HepG2 (cell line): ENCODE data around the gene TPGS1. TPM values are rescaled to one million over a fixed set of nuclear protein-coding genes. Genes with fewer than 3 reads are reported as not detected.

ENCODE experiments used
- AKAP8 ChIP-seq: sonication (generic); formaldehyde crosslinking; IDR thresholded peaks from 2 replicates; pipeline ENCODE4 v1.5.1; 2020; ENCODE audit warnings: mild to moderate bottlenecking, missing genetic modification reagents
- ARNTL ChIP-seq: sonication (generic); formaldehyde crosslinking; IDR thresholded peaks from 2 replicates; pipeline ENCODE4 v1.4.0; 2020; ENCODE audit warnings: mild to moderate bottlenecking, missing genetic modification reagents
- CBX5 ChIP-seq: sonication (generic); formaldehyde crosslinking; IDR thresholded peaks from 2 replicates; pipeline ENCODE4 v1.4.0; 2020; ENCODE audit warnings: missing genetic modification reagents, borderline replicate concordance
- CERS6 ChIP-seq: sonication (generic); formaldehyde crosslinking; IDR thresholded peaks from 2 replicates; pipeline ENCODE4 v1.5.0; 2020; ENCODE audit warnings: missing genetic modification reagents
- EZH2 ChIP-seq: conservative IDR thresholded peaks from 2 replicates; pipeline ENCODE4 v1.6.1; 2012; ENCODE audit warnings: mild to moderate bottlenecking, low read depth, low read length, moderate library complexity
- IRF1 ChIP-seq: sonication (generic); formaldehyde crosslinking; IDR thresholded peaks from 2 replicates; pipeline ENCODE4 v1.4.0; 2020; ENCODE audit warnings: low read depth, mild to moderate bottlenecking, missing genetic modification reagents
- KLF11 ChIP-seq: IDR thresholded peaks from 2 replicates; pipeline ENCODE4 v1.6.1; 2016; ENCODE audit warnings: missing compliant biosample characterization
- MIER2 ChIP-seq: IDR thresholded peaks from 2 replicates; pipeline ENCODE4 v1.6.1; 2016; ENCODE audit warnings: missing biosample characterization, missing genetic modification reagents
- MXD4 ChIP-seq: IDR thresholded peaks from 2 replicates; pipeline ENCODE4 v1.6.1; 2016; ENCODE audit warnings: mild to moderate bottlenecking, missing biosample characterization, missing genetic modification reagents
- PAX8 ChIP-seq: sonication (generic); formaldehyde crosslinking; IDR thresholded peaks from 2 replicates; pipeline ENCODE4 v1.8.0; 2022; ENCODE audit warnings: mild to moderate bottlenecking, missing genetic modification reagents, borderline replicate concordance
- PBX2 ChIP-seq: IDR thresholded peaks from 2 replicates; pipeline ENCODE4 v1.6.1; 2016; ENCODE audit warnings: control low read depth
- RFXANK ChIP-seq: IDR thresholded peaks from 2 replicates; pipeline ENCODE4 v1.6.1; 2016
- TAF1 ChIP-seq: sonication (generic); formaldehyde crosslinking; IDR thresholded peaks from 2 replicates; pipeline ENCODE4 v1.4.0; 2020; ENCODE audit warnings: missing genetic modification reagents
- TBX2 ChIP-seq: sonication (generic); formaldehyde crosslinking; IDR thresholded peaks from 2 replicates; pipeline ENCODE4 v1.5.0; 2020; ENCODE audit warnings: missing genetic modification reagents, mild to moderate bottlenecking, borderline replicate concordance
- ZBTB1 ChIP-seq: sonication (generic); formaldehyde crosslinking; IDR thresholded peaks from 2 replicates; pipeline ENCODE4 v1.4.0; 2020; ENCODE audit warnings: missing genetic modification reagents, borderline replicate concordance
- ZBTB26 ChIP-seq: IDR thresholded peaks from 2 replicates; pipeline ENCODE4 v1.6.1; 2016; ENCODE audit warnings: missing compliant biosample characterization, missing genetic modification reagents, borderline replicate concordance
- ZFP62 ChIP-seq: sonication (generic); formaldehyde crosslinking; IDR thresholded peaks from 2 replicates; pipeline ENCODE4 v1.4.0; 2020; ENCODE audit warnings: missing genetic modification reagents
- ZNF10 ChIP-seq: sonication (generic); formaldehyde crosslinking; IDR thresholded peaks from 2 replicates; pipeline ENCODE4 v1.4.0; 2020; ENCODE audit warnings: mild to moderate bottlenecking, low read depth, missing genetic modification reagents, borderline replicate concordance
- ZNF160 ChIP-seq: sonication (generic); formaldehyde crosslinking; IDR thresholded peaks from 2 replicates; pipeline ENCODE4 v1.8.0; 2022; ENCODE audit warnings: mild to moderate bottlenecking, inconsistent platforms, missing genetic modification reagents
- ZNF503 ChIP-seq: sonication (generic); formaldehyde crosslinking; IDR thresholded peaks from 2 replicates; pipeline ENCODE4 v1.4.0; 2020; ENCODE audit warnings: missing genetic modification reagents
- ZNF576 ChIP-seq: sonication (generic); formaldehyde crosslinking; IDR thresholded peaks from 2 replicates; pipeline ENCODE4 v1.4.0; 2020; ENCODE audit warnings: mild to moderate bottlenecking, missing genetic modification reagents
- ZNF768 ChIP-seq: sonication (generic); formaldehyde crosslinking; IDR thresholded peaks from 2 replicates; pipeline ENCODE4 v1.4.0; 2020; ENCODE audit warnings: missing genetic modification reagents
- ZNF850 ChIP-seq: sonication (generic); formaldehyde crosslinking; conservative IDR thresholded peaks from 2 replicates; pipeline ENCODE4 v1.9.0; 2021; ENCODE audit warnings: mild to moderate bottlenecking, missing genetic modification reagents
- ZNF883 ChIP-seq: sonication (generic); formaldehyde crosslinking; IDR thresholded peaks from 2 replicates; pipeline ENCODE4 v1.5.1; 2020; ENCODE audit warnings: mild to moderate bottlenecking, missing genetic modification reagents; ENCODE audit errors: not compliant biosample characterization
- polyA plus RNA-seq, 8 experiments: library from polyadenylated mRNA; depleted of rRNA in 3 of 8; stranded (reverse) in 7 of 8; unstranded in 1 of 8; fragments of >200 nt; fragmentation: Illumina TruSeq in 4 of 8; extraction: Trizol in 4 of 8; gene quantifications; 2 replicates each; pipeline versions ENCODE4 v1.2.1 to v1.2.3, GENCODE V29; 2011 to 2016; ENCODE audit warnings: low read depth in 4 of 8, missing spikeins in 1 of 8, mixed read lengths in 1 of 8; ENCODE audit not compliant: insufficient read depth in 1 of 8
- total RNA-seq, 5 experiments: library from RNA; depleted of rRNA; stranded (reverse); fragments of >200 nt; fragmentation: Illumina TruSeq; extraction: Trizol; gene quantifications; 2 replicates each; pipeline ENCODE4 v1.2.3, GENCODE V29; 2016; ENCODE audit warnings: low read depth in 1 of 5

The TPGS1 gene
- total and polyA plus RNA-seq, 2 of the 13 experiments (the other 11 are each of a cell fraction or from before 2014, with no cell fraction given) = 1.1 to 6.2 TPM

GRCh38 chr19:488505-489417, 18.5 kb upstream of the TPGS1 start (continued):
- TF ChIP-seq ZNF503 (CRISPR knock-in tag) (peak; percentile 87; the same call in 1 of the 2 replicates), MIER2 (CRISPR knock-in tag) (no peak), PAX8 (no peak), PBX2 (CRISPR knock-in tag) (no peak), ZNF576 (CRISPR knock-in tag) (no peak), RFXANK (CRISPR knock-in tag) (peak; percentile 45; the same call in 1 of the 2 replicates), ZBTB26 (no peak), EZH2 (no peak), ZNF160 (CRISPR knock-in tag) (no peak), ZFP62 (peak; percentile 94; the same call in 1 of the 2 replicates), CERS6 (CRISPR knock-in tag) (no peak), MXD4 (CRISPR knock-in tag) (peak; percentile 48), ARNTL (CRISPR knock-in tag) (no peak), CBX5 (CRISPR knock-in tag) (0 out of 2 replicates have a peak, but pooled peaks have one; percentile 10), ZBTB1 (CRISPR knock-in tag) (no peak), TBX2 (CRISPR knock-in tag) (no peak; the same call in none of the 2 replicates), ZNF768 (CRISPR knock-in tag) (no peak; the same call in none of the 2 replicates), IRF1 (no peak), ZNF883 (no peak), TAF1 (CRISPR knock-in tag) (peak; percentile 69), AKAP8 (CRISPR knock-in tag) (peak; percentile 80), KLF11 (CRISPR knock-in tag) (no peak), ZNF850 (CRISPR knock-in tag) (no peak), ZNF10 (CRISPR knock-in tag) (no peak)
